CD1c-positive myeloid dendritic cell (primary cell): ENCODE measurements around the gene GJD4.

Experiments
- DNase-seq: peaks from one replicate; pipeline ENCODE4 v3.0.0-alpha.2; 2016; ENCODE audit errors: extremely low spot score

GJD4 gene

DNA sequence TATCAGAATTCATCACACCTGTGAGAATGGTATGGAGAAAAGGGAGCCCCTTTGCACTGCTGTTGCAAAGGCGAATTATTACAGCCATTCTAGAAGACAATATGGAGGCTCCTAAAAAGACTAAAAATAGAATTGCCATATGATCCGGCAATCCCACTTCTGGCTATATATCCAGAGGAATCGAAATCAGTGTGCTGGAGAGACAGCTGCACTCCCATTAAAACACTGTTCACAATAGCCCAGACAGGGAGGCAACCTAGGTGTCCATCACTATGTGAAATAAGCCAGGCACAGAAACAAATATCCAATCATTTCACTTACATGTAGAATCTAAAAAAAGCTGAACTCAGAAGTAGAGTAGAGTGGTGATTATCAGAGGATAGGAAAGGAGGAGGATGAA is 26.0 kb upstream of the GJD4 start:
- no peak for DNase-seq

DNA sequence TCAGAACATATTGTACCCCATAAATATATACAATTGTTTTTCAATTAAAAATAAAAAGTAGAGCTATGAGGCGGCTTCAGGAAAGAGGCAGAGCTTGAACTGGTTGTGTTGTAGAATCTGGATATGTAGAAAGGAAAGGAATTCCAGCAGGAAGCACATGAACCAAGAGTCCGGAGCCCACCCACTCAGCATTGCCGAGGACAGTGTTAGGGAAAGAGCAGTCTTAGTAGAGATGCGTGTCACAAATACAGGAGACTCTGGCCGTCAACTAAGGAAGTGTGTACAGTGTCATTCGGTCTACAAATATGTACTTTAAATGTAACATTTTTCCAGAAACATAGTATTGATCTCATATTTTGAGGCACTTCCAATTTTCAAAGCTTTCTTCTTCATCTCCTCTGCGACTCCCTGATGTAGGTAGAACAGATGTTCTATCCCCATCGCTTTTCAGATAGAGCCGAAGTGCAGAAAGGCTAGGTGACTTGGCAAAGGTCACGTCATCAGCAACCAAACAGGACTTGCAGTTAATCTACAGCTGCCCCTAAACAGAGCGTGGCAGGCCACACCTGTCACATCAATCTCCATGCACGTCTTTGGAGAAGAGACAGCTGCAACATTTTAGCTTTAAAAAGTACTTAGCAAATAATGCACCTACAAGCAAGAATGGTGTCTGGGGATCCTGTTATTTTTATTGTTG is 25.3 kb upstream of the GJD4 start:
- DNase-seq: no peak

DNA sequence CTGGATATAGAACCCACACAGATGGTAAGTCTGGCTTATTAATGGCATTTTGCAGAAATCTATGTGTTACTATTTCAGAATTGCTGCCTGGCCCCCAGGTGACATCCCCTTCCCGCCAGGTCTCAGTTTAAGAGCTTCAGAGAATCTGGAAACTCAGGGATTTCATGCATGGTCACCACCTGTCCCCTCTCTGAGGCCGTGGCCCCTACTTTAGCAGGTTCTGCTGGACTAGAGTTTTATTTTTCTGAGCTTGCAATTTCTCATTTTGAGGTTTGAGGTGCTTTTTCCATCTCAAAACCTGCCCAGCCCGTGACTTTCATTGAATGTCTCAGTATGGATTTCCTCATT is 24.7 kb upstream of the GJD4 start:
- DNase-seq: no peak

DNA sequence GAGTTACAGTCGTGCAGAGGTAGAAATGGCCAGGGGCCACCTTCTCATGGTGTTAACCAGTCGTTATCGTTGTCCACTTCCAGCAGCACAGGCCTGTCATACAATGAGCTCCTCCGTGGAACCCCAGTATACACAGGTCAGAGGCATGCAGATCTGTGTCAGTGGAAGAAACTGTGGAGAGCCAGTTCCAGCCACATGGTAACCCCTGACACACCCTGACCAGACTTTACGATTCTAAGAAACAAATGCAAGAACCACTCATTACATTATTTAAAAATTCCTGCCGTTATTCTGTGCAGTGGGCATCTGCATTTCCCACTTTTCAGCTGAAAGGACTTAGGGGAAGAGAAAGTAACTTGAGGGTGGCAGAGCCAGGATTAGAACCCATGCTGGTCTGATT is 23.5 kb upstream of the GJD4 start:
- no peak for DNase-seq

DNA sequence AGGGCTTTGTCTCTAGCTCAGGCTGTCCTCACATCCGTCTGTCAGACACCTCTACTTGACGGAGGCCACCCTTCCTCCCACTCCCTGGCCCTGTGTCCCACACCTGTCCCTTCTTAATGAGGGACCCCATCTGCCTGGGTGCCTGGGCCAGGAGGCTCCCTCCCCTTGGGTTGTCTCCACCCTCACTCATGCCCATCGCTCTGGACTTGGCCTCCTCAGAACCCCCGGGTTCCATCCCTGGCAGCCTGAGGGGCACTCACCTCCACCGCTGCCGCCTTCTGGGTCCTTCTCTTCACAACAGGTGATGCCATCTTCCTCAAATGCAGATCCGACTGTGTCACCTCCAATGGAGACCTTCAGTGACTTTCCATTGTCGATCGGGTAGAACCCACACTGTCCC is 20.2 kb upstream of the GJD4 start:
- no peak for DNase-seq

DNA sequence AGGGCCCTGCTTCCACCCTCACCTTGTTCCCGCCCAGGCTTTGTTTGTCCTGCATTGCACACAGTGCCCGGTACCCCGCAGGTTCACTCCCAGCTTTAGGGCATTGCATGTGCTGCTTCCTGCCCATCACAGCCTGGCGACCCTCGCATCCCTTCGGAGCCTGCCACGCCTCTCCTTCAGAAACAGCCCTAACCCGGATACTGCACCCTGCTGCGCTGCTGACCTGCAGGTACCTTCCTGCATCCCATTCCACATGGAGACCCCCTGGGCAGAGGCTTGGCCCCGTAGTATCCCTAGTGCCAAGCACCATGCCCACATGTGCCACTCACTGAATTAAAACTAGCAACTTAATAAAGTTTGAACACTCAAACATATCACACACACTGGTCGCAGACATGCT is 19.8 kb upstream of the GJD4 start:
- no peak for DNase-seq

DNA sequence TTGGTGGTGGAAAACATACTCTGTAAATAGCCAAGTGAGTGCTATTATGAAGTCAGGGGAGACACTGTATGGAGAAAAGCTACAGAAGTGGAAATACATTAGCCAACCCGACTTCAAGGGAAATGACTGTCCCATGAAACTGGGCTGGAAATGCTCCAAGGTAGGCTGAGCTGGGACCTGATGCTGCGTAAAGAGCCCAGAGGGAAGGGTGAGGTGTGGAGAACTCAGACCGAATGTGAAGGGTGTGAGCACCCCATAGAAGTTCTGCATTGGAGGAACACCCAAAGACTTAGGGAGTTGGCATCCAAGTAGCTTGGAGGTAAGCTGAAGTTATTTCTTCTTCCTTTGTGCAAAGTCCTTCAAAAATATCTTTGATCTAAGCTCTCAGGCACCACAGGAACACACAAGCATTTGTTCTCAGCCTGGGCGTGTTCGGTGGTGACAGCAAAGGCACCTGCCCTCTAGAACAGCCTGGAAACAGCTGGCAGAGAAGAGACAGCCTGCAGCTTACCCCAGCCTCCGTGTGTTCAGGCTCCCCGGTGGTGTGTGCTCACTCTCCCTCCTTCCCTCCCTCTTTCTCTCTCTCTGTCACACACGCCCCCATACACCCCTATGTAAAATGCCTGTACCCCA is 19.1 kb upstream of the GJD4 start:
- no peak for DNase-seq

DNA sequence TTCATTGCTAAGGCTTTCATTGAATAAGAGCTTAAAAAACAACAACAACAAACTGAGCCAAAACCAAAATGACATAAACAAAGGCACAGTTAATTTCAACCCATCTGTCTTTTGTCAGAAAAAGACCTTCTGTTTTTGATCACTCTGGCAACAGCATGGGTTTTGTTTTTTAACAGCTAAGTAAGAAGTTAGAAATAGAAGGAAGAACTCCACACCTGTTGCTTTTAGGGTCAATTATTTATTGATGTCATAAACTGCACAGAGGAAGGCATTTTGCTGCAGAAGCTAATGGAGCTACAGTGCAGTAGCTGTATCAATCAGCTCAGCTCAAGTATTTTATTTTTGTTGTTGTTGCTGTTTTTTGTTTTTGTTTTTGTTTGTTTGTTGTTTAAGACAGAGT is 16.3 kb upstream of the GJD4 start:
- no peak for DNase-seq

DNA sequence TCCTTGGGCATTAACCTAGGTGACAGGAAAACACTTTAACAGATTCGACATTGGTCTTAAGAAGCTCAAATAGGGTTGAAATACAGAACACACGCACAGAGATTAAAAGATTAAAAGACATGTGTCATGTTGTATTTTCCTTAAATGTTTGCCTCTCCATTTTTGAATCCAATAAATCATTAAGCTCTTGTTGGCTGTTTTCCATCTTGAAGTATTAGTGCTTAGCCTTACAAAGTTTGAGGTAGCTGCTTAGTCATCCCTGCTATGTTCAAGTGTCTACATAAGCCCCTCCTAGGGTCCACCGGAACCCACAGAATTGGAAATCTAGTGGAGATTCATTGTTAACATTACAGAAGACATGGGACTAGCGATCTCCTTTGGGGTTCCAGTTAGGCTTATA is 12.7 kb upstream of the GJD4 start:
- no peak for DNase-seq

DNA sequence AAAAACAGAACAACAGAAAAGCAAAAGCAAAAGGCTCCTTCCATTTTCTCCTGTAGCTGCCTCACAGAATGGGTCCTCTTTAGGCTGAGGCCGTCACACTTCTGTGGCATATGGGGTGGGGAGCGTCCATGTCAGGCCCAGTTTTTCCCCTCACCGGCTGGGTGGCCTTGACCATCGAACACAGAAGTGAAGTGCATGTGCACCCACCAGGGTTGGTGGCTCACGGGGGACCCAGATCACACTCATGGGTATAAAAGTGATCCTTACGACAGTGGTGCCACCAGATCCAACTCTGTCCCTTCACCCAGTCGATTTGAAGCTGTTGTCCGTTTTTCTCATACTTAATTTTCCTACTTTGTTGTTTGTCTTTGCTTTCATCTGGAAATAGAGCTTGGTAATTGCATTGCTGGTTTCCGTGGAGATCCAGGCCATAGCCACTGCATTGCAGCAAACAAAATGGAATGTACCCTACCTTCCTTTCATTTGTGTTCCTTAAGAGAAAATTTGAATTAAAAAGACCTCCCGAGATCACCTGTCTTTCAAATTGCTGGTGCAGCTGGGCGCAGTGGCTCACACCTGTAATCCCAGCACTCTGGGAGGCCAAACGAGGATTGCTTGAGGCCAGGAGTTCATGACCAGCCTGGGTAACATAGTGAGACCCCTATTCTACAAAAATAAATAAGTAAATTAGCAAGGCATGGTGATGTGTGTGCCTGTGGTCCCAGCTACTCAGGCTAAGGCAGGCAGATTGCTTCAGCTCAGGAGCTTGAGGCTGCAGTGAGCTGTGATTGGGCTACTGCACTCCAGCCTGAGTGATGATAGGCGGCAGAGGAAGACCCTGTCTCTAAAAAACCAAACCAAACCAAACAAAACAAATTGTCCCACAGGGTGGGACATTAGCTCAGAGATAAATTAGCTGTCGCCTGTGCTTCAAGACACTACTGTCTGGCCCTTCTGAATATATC is 10.7 kb upstream of the GJD4 start:
- no peak for DNase-seq

DNA sequence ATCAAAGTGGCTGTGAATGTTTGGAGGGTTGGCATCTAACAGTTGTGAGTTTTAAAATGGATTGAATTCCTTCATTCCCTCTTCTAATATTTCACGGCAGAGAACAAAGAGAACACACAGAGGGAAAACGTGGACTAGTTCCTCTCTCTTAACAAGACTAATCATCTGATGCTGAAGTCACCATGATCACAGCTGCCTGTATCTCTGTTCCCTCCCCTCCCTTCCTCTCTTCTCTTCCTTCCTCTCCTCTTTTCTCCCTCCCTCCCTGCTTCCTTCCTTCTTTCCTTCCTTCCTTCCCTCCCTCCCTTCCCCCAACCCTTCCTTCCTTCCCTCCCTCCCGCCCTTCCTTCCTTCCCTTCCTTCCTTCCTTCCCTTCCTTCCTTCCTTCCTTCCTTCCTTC is 10.0 kb upstream of the GJD4 start:
- DNase-seq: no peak

DNA sequence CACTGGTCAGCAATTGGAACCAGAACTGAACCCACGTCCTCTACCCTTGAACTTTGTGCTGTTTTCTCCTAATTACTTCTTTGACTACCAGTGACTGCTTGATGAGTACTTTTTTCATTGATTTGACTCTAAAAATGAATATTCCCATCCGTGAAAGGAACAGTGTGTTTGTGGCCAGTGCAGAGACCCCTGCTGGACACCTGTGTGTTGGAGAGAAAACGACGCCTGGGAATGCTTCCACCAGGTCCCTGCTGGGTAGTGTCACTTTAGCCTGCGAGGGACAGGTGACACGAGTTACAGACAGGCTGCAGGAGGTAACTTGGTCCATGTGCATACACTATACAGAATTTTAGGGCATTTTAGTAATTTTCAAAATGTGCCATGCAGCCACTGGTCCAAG is 6.8 kb upstream of the GJD4 start:
- DNase-seq: no peak

DNA sequence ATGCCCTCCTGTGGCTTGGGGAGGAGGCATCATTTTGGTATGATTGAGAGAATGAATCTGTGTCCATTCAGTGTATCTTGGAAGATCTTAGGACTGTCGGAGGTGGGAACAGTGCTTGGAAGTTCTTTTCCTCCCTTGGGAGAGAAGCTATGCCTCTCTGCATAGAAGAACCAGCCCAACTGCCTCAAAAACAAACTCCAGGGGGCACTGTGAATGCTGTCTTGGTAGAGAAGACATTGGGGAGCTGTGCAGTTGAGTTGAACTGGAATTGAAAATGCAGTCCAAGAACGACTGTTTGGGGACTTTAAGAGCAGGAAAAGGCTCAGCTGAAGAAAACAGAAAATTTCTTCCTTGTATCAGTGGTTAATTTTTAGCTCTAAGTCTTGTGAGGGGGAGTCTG is 4.9 kb upstream of the GJD4 start:
- no peak for DNase-seq

DNA sequence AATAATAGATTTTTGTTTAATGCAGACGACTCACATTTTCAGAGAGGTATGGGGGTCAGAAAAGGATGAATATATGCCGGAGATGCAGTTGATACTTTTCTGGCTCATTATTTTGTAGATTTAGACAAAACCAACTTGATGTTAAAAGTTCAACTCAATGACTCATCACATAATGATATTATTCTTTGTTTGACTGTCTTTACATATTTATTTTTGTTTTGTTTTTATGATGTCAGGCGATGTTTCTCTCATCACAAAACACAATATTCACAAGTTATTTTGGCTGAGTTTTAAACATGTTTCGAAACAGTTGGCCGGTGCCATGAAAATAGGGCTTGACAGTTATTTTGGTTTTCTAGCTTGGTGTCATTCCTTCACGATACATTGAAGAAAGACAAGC is 1.3 kb downstream of the GJD4 start:
- no peak for DNase-seq

DNA sequence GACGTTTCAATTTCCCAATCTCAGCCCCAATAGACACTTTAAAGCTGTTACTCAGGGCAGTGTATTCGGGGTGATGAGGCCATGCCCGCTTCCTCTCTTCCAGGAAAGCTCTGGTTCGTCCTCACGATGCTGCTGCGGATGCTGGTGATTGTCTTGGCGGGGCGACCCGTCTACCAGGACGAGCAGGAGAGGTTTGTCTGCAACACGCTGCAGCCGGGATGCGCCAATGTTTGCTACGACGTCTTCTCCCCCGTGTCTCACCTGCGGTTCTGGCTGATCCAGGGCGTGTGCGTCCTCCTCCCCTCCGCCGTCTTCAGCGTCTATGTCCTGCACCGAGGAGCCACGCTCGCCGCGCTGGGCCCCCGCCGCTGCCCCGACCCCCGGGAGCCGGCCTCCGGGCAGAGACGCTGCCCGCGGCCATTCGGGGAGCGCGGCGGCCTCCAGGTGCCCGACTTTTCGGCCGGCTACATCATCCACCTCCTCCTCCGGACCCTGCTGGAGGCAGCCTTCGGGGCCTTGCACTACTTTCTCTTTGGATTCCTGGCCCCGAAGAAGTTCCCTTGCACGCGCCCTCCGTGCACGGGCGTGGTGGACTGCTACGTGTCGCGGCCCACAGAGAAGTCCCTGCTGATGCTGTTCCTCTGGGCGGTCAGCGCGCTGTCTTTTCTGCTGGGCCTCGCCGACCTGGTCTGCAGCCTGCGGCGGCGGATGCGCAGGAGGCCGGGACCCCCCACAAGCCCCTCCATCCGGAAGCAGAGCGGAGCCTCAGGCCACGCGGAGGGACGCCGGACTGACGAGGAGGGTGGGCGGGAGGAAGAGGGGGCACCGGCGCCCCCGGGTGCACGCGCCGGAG is 2.6 kb downstream of the GJD4 start:
- DNase-seq: no peak

DNA sequence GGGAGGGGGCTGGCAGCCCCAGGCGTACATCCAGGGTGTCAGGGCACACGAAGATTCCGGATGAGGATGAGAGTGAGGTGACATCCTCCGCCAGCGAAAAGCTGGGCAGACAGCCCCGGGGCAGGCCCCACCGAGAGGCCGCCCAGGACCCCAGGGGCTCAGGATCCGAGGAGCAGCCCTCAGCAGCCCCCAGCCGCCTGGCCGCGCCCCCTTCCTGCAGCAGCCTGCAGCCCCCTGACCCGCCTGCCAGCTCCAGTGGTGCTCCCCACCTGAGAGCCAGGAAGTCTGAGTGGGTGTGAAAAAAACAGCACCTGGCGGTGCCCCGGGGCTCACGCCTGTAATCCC is 3.2 kb downstream of the GJD4 start:
- no peak for DNase-seq

DNA sequence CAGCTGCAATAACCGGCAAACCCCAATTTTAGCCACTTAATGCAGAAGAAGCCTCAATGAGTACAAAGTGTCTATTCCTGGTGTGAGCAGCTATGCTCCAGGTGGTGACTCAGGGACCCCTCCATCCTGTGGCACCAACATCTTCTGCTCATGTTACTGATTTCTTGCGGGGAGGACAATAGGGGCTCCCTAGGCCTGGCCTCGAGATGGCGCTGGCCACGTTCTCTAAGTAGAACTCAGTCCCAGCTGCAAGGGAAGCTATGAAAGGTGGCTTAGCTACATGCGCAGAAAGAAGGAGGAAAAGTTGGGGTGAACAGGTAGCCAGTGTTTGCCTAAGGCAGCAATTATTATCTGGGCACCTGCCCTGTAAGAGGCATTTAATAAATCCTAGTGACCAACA is 6.6 kb downstream of the GJD4 start:
- no peak for DNase-seq

DNA sequence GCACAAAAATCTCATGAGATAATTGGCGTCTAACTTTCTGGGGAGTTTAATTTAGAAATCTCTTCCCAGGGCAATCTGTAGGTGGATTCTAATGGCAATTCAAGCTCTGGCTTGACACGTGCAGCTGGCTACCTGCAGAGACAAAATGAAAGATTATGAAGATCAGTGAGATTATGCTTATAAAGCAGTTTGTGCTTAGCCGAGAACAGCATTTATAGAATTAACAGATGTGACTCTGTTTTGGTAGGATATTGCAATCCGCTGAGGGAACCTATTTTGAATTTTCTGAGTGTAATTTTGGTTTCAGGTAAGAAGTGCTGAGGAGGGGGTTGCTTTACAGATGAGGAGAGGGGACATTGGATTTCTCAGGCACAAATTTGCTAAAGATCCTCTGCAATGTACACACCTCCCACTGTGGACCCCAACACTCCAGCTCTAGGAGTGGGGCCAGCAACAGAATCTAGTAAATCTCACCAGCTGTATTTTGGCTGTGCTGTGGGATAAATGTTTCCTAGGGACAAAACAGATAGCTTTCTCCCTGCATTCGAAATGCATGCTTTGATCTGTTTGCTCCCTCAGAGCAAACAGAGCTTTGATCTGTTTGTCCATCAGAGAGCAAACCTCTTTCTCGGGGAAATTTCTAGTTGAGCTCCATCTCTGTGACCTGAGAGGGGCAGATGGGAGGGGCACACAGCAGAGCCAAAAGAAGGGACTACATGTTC is 7.4 kb downstream of the GJD4 start:
- no peak for DNase-seq

DNA sequence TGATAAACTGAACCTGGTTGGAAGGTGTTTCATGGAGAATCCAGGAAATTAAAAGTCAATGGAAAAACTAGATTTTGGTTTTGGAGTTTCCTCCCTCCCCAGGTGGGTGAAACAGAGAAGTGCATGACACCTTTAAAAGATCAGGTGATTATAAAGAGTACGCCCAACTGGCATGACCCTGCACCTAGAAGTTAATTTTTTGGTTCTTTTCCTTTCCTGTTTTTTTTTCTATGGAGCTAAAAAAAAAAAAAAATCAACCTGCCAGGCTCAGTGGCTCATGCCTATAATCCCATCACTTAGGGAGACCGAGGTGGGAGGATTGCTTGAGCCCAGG is 7.9 kb downstream of the GJD4 start:
- no peak for DNase-seq

DNA sequence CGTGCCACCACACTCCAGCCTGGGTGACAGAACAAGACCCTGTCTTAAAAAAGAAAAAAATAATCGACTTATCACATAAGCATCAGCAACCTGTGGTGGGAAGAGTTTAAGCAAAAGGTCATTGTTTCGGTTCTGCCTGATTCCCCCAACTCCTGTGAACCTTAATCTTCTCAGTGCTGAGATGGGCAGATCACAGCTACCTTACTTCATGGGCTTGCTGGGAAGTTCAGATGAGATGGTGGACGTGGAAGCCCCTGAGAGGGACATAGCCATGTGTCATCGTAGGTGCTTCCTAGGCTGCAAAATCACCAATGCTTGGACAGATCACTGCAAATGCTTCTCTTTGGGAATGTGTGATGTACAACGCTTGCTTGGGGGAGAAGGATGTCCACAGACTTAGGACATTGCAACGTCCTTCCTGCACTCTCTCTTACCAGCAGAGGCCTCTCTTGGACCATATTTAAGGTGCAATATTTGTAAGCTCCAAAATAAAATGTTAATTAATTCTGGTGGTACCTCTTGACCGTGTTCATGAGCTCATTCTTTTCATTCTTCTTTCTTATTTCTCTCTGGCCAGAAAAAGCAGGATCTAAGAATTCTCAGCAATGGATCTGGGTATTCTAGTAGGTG is 8.6 kb downstream of the GJD4 start:
- DNase-seq: no peak

DNA sequence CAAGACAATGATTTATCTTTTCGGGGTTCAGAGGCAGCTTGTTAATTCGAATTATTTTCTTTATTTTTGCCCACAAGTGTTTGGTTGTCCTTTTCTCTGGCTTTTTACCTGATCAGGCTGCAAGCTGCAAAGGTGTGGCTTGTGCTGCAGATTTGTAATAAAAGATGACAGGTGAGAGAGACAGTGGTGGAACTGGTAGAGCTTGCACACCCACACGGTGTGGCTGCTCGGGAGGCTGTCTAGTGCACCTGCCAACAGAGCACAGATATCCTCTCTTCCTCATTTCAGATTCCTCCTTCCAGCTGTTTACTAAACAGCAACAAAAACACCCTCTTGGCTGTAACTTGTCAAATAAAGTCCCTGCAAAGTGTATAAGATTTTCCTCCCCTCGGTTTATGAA is 9.2 kb downstream of the GJD4 start:
- DNase-seq: no peak
